ENCODE data around the gene PCK2. TPM values are rescaled to one million over a fixed set of nuclear protein-coding genes. Genes with fewer than 3 reads are reported as not detected.

Gene PCK2
- polyA plus RNA-seq, 2 of the 4 experiments (the other 2 are of a cell fraction), result 16.9 to 60.2 TPM

DNA sequence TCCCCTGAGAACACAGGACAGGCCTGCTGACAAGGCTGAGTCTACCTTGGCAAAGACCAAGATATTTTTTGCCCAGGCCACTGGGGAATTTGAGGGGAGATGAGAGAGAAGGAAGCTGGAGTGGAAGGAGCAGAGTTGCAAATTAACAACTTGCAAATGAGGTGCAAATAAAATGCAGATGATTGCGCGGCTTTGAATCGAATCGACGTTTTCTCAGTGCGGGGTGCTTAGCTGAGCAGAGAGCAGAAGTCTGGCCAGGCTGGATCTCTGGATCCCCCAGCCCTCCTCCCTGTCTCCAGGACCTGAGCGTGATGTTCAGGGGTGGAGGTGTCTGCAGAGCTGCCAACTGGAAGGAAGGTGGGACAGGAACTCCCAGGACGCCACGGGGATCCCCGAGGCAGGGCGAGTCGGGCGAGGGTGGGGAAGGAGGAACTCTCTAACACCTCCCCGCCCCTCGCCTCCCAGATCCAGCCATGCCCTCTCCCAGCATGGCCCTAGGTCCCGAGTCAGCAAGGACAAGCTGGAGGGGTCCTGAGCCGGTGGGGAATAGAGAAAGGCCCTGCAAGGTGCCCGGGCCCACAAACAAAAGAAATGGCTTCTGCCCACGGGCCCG, 42.8 kb upstream of the PCK2 start:
- WGBS (ENCODE audit: missing lambda C conversion rate), result 66% methylated on average over 18 of the region's 20 CpGs
- CTCF ChIA-PET, result interaction anchor here (0.7 to 1.9 kb wide), 7 partner anchors 8 to 109 kb away, joined by 3 to 7 read pairs (median 4); no protein-coding TSS in a partner anchor

DNA sequence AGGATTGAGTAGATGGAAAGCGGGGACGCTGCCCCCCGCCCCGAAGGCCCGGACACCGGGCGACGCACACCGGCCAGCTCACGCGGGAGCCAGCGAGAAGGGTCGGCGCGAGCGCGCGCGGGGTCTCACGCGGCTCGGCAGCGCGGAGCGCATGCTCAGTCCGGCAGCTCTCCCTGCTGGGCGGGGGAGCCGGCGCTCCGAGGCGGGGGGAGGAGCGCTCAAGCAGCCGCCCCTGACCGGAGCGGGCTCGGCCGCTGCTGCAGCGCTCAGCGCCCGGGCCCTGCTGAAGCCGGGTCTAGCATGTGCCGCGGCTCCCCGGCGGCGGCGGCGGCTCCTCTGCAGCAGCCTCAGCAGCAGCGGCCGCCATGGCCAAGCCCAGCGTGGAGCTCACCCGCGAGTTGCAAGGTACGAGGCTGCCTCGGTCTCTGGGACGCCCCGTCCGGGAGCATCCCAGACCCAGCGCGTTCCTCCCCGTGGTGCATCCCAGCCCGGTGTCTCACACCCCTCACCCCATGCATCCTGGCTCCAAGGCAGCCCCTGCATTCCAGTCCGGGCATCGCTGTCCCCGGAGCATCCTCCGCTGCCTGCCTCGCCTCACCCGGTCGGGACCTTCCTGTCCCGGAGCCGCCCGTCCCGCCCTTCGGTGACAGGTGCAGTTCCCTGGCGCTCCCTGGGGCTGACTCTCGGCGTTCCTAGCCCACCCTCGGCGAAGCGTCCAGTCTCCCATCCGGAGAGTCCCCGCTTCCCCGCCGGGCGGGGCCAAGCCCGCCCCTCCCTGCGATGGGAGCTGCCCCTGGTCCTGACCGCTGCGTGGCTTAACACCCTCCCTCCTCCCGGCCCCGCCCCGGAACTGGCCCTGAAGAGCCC, 42.1 kb upstream of the PCK2 start, which contains the start of gene CARMIL3:
Gene CARMIL3 (plus strand): TSS at position 221 of the 867 bp plus-strand sequence. CDS start 145 bp downstream, at position 366.
- DNase-seq (ENCODE audit: low read depth in 1 of 2, low spot score in 1 of 2) (peak; percentile 35 to 62), ATAC-seq (peak; percentile 83 to 90), FAIRE-seq (no peak)
- H3K4me1 ChIP-seq, result peaks cover 10% of the 10 kb centered on the region; the same call in 2 of the 3 replicates
- POLR2A ChIA-PET, result interaction anchor here (1.1 to 1.9 kb wide), 3 partner anchors 42 to 94 kb away, joined by 3 to 13 read pairs (median 10); partner anchors contain the start of genes DCAF11, NRL, PCK2 and PSME2
- no peaks in the 10 kb centered on the region for H3K9me3 ChIP-seq
- H3K27ac ChIP-seq, result peak within 1 kb of the TSS; percentile 84 to 88
- CTCF ChIA-PET, result interaction anchor here (0.6 to 1.9 kb wide), 12 partner anchors 9 to 108 kb away, joined by 3 to 7 read pairs (median 3); no protein-coding TSS in a partner anchor
- WGBS (ENCODE audit: missing lambda C conversion rate), result 4% methylated on average over 36 of the region's 92 CpGs
- peak within 1 kb of the TSS; percentile 75 for H3K4me3 ChIP-seq
- peak within 1 kb of the TSS; percentile 91 for H3K4me2 ChIP-seq
- TF ChIP-seq FOXS1 (CRISPR knock-in tag; IDR thresholded peaks at IDR 0.05), result no peak
- TF ChIP-seq POLR2A (IDR thresholded peaks at IDR 0.05; ENCODE audit: low read length), result peak; percentile 57; the same call in 1 of the 2 replicates
- no peak for TF ChIP-seq CHD4 (IDR thresholded peaks at IDR 0.05; ENCODE audit: borderline replicate concordance)
- no peak for TF ChIP-seq FOSL2 (IDR thresholded peaks at IDR 0.05)
- TF ChIP-seq FOSL2 (CRISPR knock-in tag; IDR thresholded peaks at IDR 0.05), result no peak
- TF ChIP-seq NR3C1 (IDR thresholded peaks at IDR 0.05), result no peak
- TF ChIP-seq, protein P1, sequence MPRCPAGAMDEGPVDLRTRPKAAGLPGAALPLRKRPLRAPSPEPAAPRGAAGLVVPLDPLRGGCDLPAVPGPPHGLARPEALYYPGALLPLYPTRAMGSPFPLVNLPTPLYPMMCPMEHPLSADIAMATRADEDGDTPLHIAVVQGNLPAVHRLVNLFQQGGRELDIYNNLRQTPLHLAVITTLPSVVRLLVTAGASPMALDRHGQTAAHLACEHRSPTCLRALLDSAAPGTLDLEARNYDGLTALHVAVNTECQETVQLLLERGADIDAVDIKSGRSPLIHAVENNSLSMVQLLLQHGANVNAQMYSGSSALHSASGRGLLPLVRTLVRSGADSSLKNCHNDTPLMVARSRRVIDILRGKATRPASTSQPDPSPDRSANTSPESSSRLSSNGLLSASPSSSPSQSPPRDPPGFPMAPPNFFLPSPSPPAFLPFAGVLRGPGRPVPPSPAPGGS (IDR thresholded peaks at IDR 0.05), result no peak
- TF ChIP-seq HEYL (CRISPR knock-in tag; IDR thresholded peaks at IDR 0.05), result no peak
- no peak for TF ChIP-seq NFE2L2 (conservative IDR thresholded peaks at IDR 0.05; ENCODE audit: low read length)
- no peak for TF ChIP-seq NPAS2 (CRISPR knock-in tag; IDR thresholded peaks at IDR 0.05; ENCODE audit: borderline replicate concordance)
- TF ChIP-seq, protein P2, sequence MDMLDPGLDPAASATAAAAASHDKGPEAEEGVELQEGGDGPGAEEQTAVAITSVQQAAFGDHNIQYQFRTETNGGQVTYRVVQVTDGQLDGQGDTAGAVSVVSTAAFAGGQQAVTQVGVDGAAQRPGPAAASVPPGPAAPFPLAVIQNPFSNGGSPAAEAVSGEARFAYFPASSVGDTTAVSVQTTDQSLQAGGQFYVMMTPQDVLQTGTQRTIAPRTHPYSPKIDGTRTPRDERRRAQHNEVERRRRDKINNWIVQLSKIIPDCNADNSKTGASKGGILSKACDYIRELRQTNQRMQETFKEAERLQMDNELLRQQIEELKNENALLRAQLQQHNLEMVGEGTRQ (IDR thresholded peaks at IDR 0.05), result no peak
- TF ChIP-seq ZSCAN20 (CRISPR knock-in tag; IDR thresholded peaks at IDR 0.05), result no peak
- TF ChIP-seq JUN (IDR thresholded peaks at IDR 0.05), result 0 out of 5 replicates have a peak, but pooled peaks of 1 of the 2 experiments have one; percentile 37
- TF ChIP-seq HOXB5 (CRISPR knock-in tag; IDR thresholded peaks at IDR 0.05), result no peak
- TF ChIP-seq JUNB (IDR thresholded peaks at IDR 0.05), result no peak
- TF ChIP-seq SREBF2 (IDR thresholded peaks at IDR 0.05), result no peak
- TF ChIP-seq, protein P3, sequence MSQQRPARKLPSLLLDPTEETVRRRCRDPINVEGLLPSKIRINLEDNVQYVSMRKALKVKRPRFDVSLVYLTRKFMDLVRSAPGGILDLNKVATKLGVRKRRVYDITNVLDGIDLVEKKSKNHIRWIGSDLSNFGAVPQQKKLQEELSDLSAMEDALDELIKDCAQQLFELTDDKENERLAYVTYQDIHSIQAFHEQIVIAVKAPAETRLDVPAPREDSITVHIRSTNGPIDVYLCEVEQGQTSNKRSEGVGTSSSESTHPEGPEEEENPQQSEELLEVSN (IDR thresholded peaks at IDR 0.05; ENCODE audit: borderline replicate concordance, low read depth), result peak; percentile 38; the same call in 1 of the 2 replicates
- peak; percentile 53; the same call in 1 of the 2 replicates for TF ChIP-seq PHF8 (IDR thresholded peaks at IDR 0.05; ENCODE audit: borderline replicate concordance, low read depth)

More for the DNA sequence above, 42.8 kb upstream of the PCK2 start:
- Histone ChIP-seq H3K4me1 (peaks cover 10% of the 10 kb centered on the region; the same call in 2 of the 3 replicates), H3K27ac (peak overlapping the region; percentile 84 to 88), H3K9me3 (no peaks in the 10 kb centered on the region), H3K4me2 (peak overlapping the region; percentile 91), H3K4me3 (peak overlapping the region; percentile 75)
- DNase-seq (ENCODE audit: low read depth in 1 of 2, low spot score in 1 of 2) (no peak), FAIRE-seq (no peak), ATAC-seq (no peak)
- POLR2A ChIA-PET, result interaction anchor here (1.8 to 1.9 kb wide), 2 partner anchors 43 to 63 kb away, joined by 10 to 13 read pairs; partner anchors contain the start of genes DCAF11, NRL and PCK2
- TF ChIP-seq TP53 (CRISPR knock-in tag; IDR thresholded peaks at IDR 0.05) (no peak), NFE2L2 (conservative IDR thresholded peaks at IDR 0.05; ENCODE audit: low read length) (no peak), NR3C1 (IDR thresholded peaks at IDR 0.05) (no peak), RFX5 (IDR thresholded peaks at IDR 0.05) (no peak), NPAS2 (CRISPR knock-in tag; IDR thresholded peaks at IDR 0.05; ENCODE audit: borderline replicate concordance) (no peak), CBX8 (IDR thresholded peaks at IDR 0.05) (no peak), POLR2A (IDR thresholded peaks at IDR 0.05; ENCODE audit: low read length) (no peak)
- TF ChIP-seq, protein P4, sequence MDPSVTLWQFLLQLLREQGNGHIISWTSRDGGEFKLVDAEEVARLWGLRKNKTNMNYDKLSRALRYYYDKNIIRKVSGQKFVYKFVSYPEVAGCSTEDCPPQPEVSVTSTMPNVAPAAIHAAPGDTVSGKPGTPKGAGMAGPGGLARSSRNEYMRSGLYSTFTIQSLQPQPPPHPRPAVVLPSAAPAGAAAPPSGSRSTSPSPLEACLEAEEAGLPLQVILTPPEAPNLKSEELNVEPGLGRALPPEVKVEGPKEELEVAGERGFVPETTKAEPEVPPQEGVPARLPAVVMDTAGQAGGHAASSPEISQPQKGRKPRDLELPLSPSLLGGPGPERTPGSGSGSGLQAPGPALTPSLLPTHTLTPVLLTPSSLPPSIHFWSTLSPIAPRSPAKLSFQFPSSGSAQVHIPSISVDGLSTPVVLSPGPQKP (IDR thresholded peaks at IDR 0.05; ENCODE audit: low read depth, low read length), result no peak
- TF ChIP-seq, protein P3 (IDR thresholded peaks at IDR 0.05; ENCODE audit: borderline replicate concordance, low read depth), result no peak
- TF ChIP-seq, protein P5, sequence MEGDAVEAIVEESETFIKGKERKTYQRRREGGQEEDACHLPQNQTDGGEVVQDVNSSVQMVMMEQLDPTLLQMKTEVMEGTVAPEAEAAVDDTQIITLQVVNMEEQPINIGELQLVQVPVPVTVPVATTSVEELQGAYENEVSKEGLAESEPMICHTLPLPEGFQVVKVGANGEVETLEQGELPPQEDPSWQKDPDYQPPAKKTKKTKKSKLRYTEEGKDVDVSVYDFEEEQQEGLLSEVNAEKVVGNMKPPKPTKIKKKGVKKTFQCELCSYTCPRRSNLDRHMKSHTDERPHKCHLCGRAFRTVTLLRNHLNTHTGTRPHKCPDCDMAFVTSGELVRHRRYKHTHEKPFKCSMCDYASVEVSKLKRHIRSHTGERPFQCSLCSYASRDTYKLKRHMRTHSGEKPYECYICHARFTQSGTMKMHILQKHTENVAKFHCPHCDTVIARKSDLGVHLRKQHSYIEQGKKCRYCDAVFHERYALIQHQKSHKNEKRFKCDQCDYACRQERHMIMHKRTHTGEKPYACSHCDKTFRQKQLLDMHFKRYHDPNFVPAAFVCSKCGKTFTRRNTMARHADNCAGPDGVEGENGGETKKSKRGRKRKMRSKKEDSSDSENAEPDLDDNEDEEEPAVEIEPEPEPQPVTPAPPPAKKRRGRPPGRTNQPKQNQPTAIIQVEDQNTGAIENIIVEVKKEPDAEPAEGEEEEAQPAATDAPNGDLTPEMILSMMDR (IDR thresholded peaks at IDR 0.05), result no peak
- TF ChIP-seq, protein P6, sequence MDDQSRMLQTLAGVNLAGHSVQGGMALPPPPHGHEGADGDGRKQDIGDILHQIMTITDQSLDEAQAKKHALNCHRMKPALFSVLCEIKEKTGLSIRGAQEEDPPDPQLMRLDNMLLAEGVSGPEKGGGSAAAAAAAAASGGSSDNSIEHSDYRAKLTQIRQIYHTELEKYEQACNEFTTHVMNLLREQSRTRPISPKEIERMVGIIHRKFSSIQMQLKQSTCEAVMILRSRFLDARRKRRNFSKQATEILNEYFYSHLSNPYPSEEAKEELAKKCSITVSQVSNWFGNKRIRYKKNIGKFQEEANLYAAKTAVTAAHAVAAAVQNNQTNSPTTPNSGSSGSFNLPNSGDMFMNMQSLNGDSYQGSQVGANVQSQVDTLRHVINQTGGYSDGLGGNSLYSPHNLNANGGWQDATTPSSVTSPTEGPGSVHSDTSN (IDR thresholded peaks at IDR 0.05), result no peak

Measured in A549 (cell line).